Hippocampal formation (tissue), 2 donors: ENCODE measurements around the gene HELZ2.

ENCODE experiments used
- DNase-seq, 2 donors: peaks; one replicate each; lab custom pipeline; 2025; lab: John Stamatoyannopoulos, UW

Gene HELZ2

GRCh38 chr20:63598479-63599395 is 24.7 kb upstream of the HELZ2 start:
- DNase-seq: no peak

GRCh38 chr20:63597651-63598478 is 23.8 kb upstream of the HELZ2 start:
- DNase-seq: no peak

GRCh38 chr20:63596423-63596822 is 22.4 kb upstream of the HELZ2 start:
- no peak for DNase-seq

- DNase-seq: no peak
Measured at GRCh38 chr20:63595416-63596127, 21.5 kb upstream of the HELZ2 start.

GRCh38 chr20:63594043-63594561 is 20.1 kb upstream of the HELZ2 start:
- DNase-seq: no peak

GRCh38 chr20:63592661-63593060 is 18.6 kb upstream of the HELZ2 start:
- no peak for DNase-seq

GRCh38 chr20:63591786-63592355 is 17.8 kb upstream of the HELZ2 start:
- no peak for DNase-seq

GRCh38 chr20:63591147-63591533 is 17.1 kb upstream of the HELZ2 start:
- no peak for DNase-seq

GRCh38 chr20:63590218-63591146 is 16.4 kb upstream of the HELZ2 start:
- no peak for DNase-seq

- no peak for DNase-seq
Measured at GRCh38 chr20:63589261-63590217, 15.5 kb upstream of the HELZ2 start.

- DNase-seq: no peak
Measured at GRCh38 chr20:63588641-63589041, 14.6 kb upstream of the HELZ2 start.

GRCh38 chr20:63587776-63588591 is 13.9 kb upstream of the HELZ2 start:
- no peak for DNase-seq

- DNase-seq: no peak
Measured at GRCh38 chr20:63587256-63587655, 13.2 kb upstream of the HELZ2 start.

- no peak for DNase-seq
Measured at GRCh38 chr20:63586797-63587196, 12.8 kb upstream of the HELZ2 start.

GRCh38 chr20:63585616-63586565 is 11.9 kb upstream of the HELZ2 start:
- no peak for DNase-seq

- no peak for DNase-seq
Measured at GRCh38 chr20:63582382-63583063, 8.5 kb upstream of the HELZ2 start.
